ENCODE measurements around the gene TMEM186.
"Not testable (repeated sequence)": the region's sequence is repeated elsewhere in the genome, so short reads cannot be mapped to it uniquely, and the experiment has no call there.

The TMEM186 gene

GRCh38 chr16:8812162-8812843 is 14.9 kb upstream of the TMEM186 start:
- DNase-seq = no peak
- ATAC-seq = no peak

GRCh38 chr16:8808613-8809353 is 11.3 kb upstream of the TMEM186 start:
- no peak for DNase-seq
- no peak for ATAC-seq

GRCh38 chr16:8808009-8808408 is 10.6 kb upstream of the TMEM186 start:
- ATAC-seq (no peak), DNase-seq (no peak)

GRCh38 chr16:8807189-8807588 is 9.8 kb upstream of the TMEM186 start:
- ATAC-seq (no peak), DNase-seq (no peak)

- DNase-seq = no peak
- no peak for ATAC-seq
These were observed 9.0 kb upstream of the TMEM186 start for GRCh38 chr16:8806272-8806983.

GRCh38 chr16:8804313-8804712 is 6.9 kb upstream of the TMEM186 start:
- DNase-seq (no peak), ATAC-seq (no peak)

GRCh38 chr16:8803733-8804132 is 6.3 kb upstream of the TMEM186 start:
- DNase-seq, ATAC-seq: not testable (repeated sequence)

GRCh38 chr16:8801701-8802100 is 4.3 kb upstream of the TMEM186 start:
- DNase-seq (no peak), ATAC-seq (no peak)

- DNase-seq (no peak), ATAC-seq (no peak)
These were observed 1.2 kb upstream of the TMEM186 start for GRCh38 chr16:8798535-8799157.

- ATAC-seq (peak; percentile 34), DNase-seq (no peak)
These were observed 712 bp upstream of the TMEM186 start for GRCh38 chr16:8798174-8798527.

GRCh38 chr16:8796469-8797363 is 723 bp downstream of the TMEM186 start:
- ATAC-seq = no peak
- no peak for DNase-seq

GRCh38 chr16:8795818-8796217 is 1.6 kb downstream of the TMEM186 start:
- ATAC-seq (no peak), DNase-seq (no peak)

GRCh38 chr16:8795091-8795490 is 2.3 kb downstream of the TMEM186 start:
- ATAC-seq (no peak), DNase-seq (no peak)

- DNase-seq (no peak), ATAC-seq (no peak)
These were observed 8.8 kb downstream of the TMEM186 start for GRCh38 chr16:8788578-8789172.

GRCh38 chr16:8786316-8786715 is 11.1 kb downstream of the TMEM186 start:
- not testable (repeated sequence) for DNase-seq, ATAC-seq

GRCh38 chr16:8785408-8785807 is 12.0 kb downstream of the TMEM186 start:
- ATAC-seq (no peak), DNase-seq (no peak)

GRCh38 chr16:8782673-8783072 is 14.8 kb downstream of the TMEM186 start:
- no peak for DNase-seq
- no peak for ATAC-seq

- ATAC-seq (no peak), DNase-seq (no peak)
These were observed 15.6 kb downstream of the TMEM186 start for GRCh38 chr16:8781797-8782196.

GRCh38 chr16:8777217-8777616 is 20.2 kb downstream of the TMEM186 start:
- DNase-seq (no peak), ATAC-seq (no peak)

- ATAC-seq = no peak
- DNase-seq = no peak
These were observed 21.3 kb downstream of the TMEM186 start for GRCh38 chr16:8776129-8776584.

GRCh38 chr16:8775359-8775758 is 22.1 kb downstream of the TMEM186 start:
- DNase-seq (no peak), ATAC-seq (no peak)
